HEK293 (cell line): Measurements from ENCODE around the gene SAMD13.

ENCODE experiments used
- CTCF ChIA-PET: fragments of 350-600 bp; formaldehyde crosslinking; extraction: SDS; loops from one replicate; lab custom pipeline; 2021; ENCODE audit warnings: antibody characterized with exemption; lab: Yijun Ruan, JAX
- POLR2A ChIA-PET: fragments of 300-600 bp; formaldehyde crosslinking; extraction: SDS; loops from one replicate; lab custom pipeline; 2020; ENCODE audit warnings: antibody characterized with exemption, inconsistent platforms; lab: Yijun Ruan, JAX
- H3K27ac ChIP-seq: fragments of 200-500 bp; sonication (Bioruptor generic); 2 replicates; pipeline ENCODE4 v1.5.1; 2014; ENCODE audit warnings: low read depth, low read length, control low read depth, inconsistent platforms; ENCODE audit errors: extremely low read depth
- H3K36me3 ChIP-seq, 2 experiments: fragments of 200-500 bp in 1 of 2; sonication (Bioruptor generic) in 1 of 2; 1 replicate in 1 of 2; 2 replicates in 1 of 2; pipeline ENCODE4 v1.5.1; 2014 to 2017; ENCODE audit warnings: inconsistent platforms in 2 of 2, low read length in 2 of 2; ENCODE audit not compliant: control insufficient read depth in 2 of 2, insufficient read depth in 1 of 2
- H3K4me1 ChIP-seq: fragments of 200-500 bp; sonication (Bioruptor generic); 2 replicates; pipeline ENCODE4 v1.5.1; 2014; ENCODE audit warnings: mild to moderate bottlenecking, low read length, inconsistent platforms; ENCODE audit not compliant: control insufficient read depth, insufficient read depth
- H3K4me3 ChIP-seq: 2 replicates; pipeline ENCODE4 v1.5.1; 2011; ENCODE audit warnings: low read depth, mild to moderate bottlenecking, control low read depth, low read length, moderate library complexity
- H3K9me3 ChIP-seq: fragments of 200-500 bp; sonication (Bioruptor generic); 2 replicates; pipeline ENCODE4 v1.5.1; 2014; ENCODE audit warnings: low read depth, low read length, inconsistent platforms; ENCODE audit not compliant: control insufficient read depth, insufficient read depth
- PRDM1 ChIP-seq: fragments of 450-650 bp; formaldehyde crosslinking; IDR thresholded peaks from 2 replicates; pipeline ENCODE4; 2016; ENCODE audit warnings: missing biosample characterization, missing genetic modification characterization
- SP7 ChIP-seq: fragments of 450-650 bp; formaldehyde crosslinking; IDR thresholded peaks from 2 replicates; pipeline ENCODE4 v1.5.1; 2016; ENCODE audit warnings: missing biosample characterization, missing genetic modification characterization
- WT1 ChIP-seq: fragments of 450-650 bp; formaldehyde crosslinking; IDR thresholded peaks from 2 replicates; pipeline ENCODE4 v1.5.1; 2016; ENCODE audit warnings: missing biosample characterization, missing genetic modification characterization
- ZFP37 ChIP-seq: fragments of 450-650 bp; formaldehyde crosslinking; IDR thresholded peaks from 2 replicates; pipeline ENCODE4 v1.5.1; 2016; ENCODE audit warnings: missing biosample characterization, missing genetic modification characterization
- ZNF184 ChIP-seq: fragments of 450-650 bp; IDR thresholded peaks from 2 replicates; pipeline ENCODE4 v1.5.1; 2018; ENCODE audit warnings: missing biosample characterization, mild to moderate bottlenecking, missing genetic modification characterization
- ZNF366 ChIP-seq: fragments of 450-650 bp; formaldehyde crosslinking; conservative IDR thresholded peaks from 2 replicates; pipeline ENCODE4 v1.5.1; 2016; ENCODE audit warnings: missing biosample characterization, missing genetic modification characterization
- ZNF600 ChIP-seq: fragments of 450-650 bp; formaldehyde crosslinking; IDR thresholded peaks from 2 replicates; pipeline ENCODE4 v1.5.1; 2016; ENCODE audit warnings: missing biosample characterization, missing genetic modification characterization
- ZNF660 ChIP-seq: fragments of 450-650 bp; IDR thresholded peaks from 2 replicates; pipeline ENCODE4 v1.5.1; 2018; ENCODE audit warnings: missing biosample characterization, mild to moderate bottlenecking, missing genetic modification characterization
- ZXDB ChIP-seq: fragments of 450-650 bp; formaldehyde crosslinking; IDR thresholded peaks from 2 replicates; pipeline ENCODE4 v1.5.1; 2016; ENCODE audit warnings: missing biosample characterization, missing genetic modification characterization
- TF ChIP-seq, protein P1 (sequence below): fragments of 450-650 bp; formaldehyde crosslinking; IDR thresholded peaks from 2 replicates; pipeline ENCODE4 v1.5.1; 2016; ENCODE audit warnings: missing biosample characterization, missing genetic modification characterization
- TF ChIP-seq, protein P2 (sequence below): fragments of 450-650 bp; formaldehyde crosslinking; IDR thresholded peaks from 2 replicates; pipeline ENCODE4 v1.5.1; 2017; ENCODE audit warnings: missing biosample characterization, missing genetic modification characterization
- TF ChIP-seq, protein P3 (sequence below): fragments of 450-650 bp; formaldehyde crosslinking; IDR thresholded peaks from 2 replicates; pipeline ENCODE4 v1.5.1; 2016; ENCODE audit warnings: missing biosample characterization, missing genetic modification characterization
- TF ChIP-seq, protein P4 (sequence below): fragments of 450-650 bp; formaldehyde crosslinking; IDR thresholded peaks from 2 replicates; pipeline ENCODE4 v1.5.1; 2016; ENCODE audit warnings: missing biosample characterization, missing genetic modification characterization
- TF ChIP-seq, protein P5 (sequence below): fragments of 450-650 bp; formaldehyde crosslinking; IDR thresholded peaks from 2 replicates; pipeline ENCODE4 v1.5.1; 2016; ENCODE audit warnings: missing biosample characterization, missing genetic modification characterization

Gene SAMD13

DNA sequence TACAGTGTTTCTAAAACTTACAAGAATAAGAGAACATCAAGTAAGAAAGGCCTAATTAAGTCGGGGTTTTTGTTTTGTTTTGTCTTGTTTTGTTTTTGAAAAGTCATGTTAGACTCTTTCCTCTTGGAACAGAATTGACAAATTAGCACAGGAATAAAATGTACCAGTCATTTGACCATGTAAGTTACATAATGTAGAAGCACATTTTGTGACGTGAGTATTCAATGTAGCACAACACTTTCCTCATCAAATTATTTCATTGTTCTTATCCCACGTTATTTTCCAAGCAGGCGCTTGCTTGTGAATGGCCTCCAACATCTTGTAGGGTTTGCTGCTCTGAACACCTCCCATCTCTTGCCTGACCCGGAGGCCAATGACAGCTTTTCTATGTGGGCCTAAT is 62.1 kb downstream of the SAMD13 start:
- Histone ChIP-seq H3K9me3 (no peaks in the 10 kb centered on the region), H3K36me3 (no peaks in the 10 kb centered on the region), H3K27ac (no peak overlapping the region), H3K4me1 (no peaks in the 10 kb centered on the region)
- POLR2A ChIA-PET, result no interaction called here
- TF ChIP-seq, protein P1, sequence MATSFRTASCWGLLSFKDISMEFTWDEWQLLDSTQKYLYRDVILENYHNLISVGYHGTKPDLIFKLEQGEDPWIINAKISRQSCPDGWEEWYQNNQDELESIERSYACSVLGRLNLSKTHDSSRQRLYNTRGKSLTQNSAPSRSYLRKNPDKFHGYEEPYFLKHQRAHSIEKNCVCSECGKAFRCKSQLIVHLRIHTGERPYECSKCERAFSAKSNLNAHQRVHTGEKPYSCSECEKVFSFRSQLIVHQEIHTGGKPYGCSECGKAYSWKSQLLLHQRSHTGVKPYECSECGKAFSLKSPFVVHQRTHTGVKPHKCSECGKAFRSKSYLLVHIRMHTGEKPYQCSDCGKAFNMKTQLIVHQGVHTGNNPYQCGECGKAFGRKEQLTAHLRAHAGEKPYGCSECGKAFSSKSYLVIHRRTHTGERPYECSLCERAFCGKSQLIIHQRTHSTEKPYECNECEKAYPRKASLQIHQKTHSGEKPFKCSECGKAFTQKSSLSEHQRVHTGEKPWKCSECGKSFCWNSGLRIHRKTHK (tag by site-specific recombination), result no peak
- TF ChIP-seq, all 188 proteins: peak for 0
- CTCF ChIA-PET, result no interaction called here
- H3K4me3 ChIP-seq, result no peak overlapping the region

DNA sequence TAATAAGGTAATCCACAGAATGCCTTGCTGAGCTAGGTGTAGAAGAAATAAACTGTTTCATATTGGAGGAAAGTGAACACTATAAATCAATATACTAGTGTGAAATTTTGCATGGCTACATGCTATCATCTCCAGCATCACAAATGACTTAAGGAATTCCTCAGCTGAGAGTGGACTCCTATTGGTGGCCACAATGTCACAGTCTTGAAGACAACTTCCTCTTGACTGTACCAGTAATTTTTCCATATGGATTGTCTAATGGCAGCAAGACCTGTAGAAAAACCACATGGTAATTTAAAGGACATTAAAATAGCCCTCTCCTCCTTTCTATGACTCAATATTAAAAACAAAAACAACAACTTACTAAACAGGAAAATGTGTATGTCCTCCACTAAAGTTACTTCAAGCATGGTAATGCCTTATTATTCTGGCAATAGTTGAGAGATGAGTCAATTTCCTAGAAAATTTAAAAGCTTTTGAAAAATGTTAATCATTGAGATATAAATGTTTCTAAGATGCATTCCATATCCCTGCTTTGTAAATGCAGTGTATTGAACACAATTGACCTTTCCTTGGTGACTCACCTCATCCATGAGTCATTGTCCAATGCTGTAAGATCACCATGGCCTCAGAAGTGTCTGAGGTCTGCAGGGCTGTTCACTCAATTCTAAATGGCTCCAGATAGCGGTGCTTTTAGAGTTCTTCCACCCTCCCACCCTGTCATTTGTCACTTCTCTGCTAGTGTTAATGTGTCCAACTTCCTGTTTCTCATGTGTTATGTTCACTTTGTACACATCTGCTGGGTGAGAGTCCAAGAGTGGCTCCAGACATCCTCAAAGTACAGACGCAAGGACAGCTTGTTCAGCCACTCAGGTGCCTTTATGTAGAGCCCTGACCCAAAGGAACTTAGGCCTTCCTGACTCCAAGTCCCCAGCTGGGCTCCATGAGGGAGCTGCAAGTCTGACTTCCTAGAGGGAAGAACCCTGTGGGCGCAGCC is 64.0 kb downstream of the SAMD13 start:
- TF ChIP-seq PRDM1 (tag by site-specific recombination) (0 out of 2 replicates have a peak, but pooled peaks have one; percentile 23), ZNF660 (tag by site-specific recombination) (peak; percentile 75), ZNF184 (tag by site-specific recombination) (peak; percentile 21; the same call in 1 of the 2 replicates), ZNF600 (tag by site-specific recombination) (peak; percentile 76), ZFP37 (tag by site-specific recombination) (0 out of 2 replicates have a peak, but pooled peaks have one; percentile 30), ZXDB (tag by site-specific recombination) (no peak), ZNF366 (tag by site-specific recombination) (peak; percentile 63), WT1 (tag by site-specific recombination) (no peak), SP7 (tag by site-specific recombination) (peak; percentile 45; the same call in 1 of the 2 replicates)
- TF ChIP-seq, protein P2, sequence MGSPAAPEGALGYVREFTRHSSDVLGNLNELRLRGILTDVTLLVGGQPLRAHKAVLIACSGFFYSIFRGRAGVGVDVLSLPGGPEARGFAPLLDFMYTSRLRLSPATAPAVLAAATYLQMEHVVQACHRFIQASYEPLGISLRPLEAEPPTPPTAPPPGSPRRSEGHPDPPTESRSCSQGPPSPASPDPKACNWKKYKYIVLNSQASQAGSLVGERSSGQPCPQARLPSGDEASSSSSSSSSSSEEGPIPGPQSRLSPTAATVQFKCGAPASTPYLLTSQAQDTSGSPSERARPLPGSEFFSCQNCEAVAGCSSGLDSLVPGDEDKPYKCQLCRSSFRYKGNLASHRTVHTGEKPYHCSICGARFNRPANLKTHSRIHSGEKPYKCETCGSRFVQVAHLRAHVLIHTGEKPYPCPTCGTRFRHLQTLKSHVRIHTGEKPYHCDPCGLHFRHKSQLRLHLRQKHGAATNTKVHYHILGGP (tag by site-specific recombination), result peak; percentile 92
- TF ChIP-seq, protein P3, sequence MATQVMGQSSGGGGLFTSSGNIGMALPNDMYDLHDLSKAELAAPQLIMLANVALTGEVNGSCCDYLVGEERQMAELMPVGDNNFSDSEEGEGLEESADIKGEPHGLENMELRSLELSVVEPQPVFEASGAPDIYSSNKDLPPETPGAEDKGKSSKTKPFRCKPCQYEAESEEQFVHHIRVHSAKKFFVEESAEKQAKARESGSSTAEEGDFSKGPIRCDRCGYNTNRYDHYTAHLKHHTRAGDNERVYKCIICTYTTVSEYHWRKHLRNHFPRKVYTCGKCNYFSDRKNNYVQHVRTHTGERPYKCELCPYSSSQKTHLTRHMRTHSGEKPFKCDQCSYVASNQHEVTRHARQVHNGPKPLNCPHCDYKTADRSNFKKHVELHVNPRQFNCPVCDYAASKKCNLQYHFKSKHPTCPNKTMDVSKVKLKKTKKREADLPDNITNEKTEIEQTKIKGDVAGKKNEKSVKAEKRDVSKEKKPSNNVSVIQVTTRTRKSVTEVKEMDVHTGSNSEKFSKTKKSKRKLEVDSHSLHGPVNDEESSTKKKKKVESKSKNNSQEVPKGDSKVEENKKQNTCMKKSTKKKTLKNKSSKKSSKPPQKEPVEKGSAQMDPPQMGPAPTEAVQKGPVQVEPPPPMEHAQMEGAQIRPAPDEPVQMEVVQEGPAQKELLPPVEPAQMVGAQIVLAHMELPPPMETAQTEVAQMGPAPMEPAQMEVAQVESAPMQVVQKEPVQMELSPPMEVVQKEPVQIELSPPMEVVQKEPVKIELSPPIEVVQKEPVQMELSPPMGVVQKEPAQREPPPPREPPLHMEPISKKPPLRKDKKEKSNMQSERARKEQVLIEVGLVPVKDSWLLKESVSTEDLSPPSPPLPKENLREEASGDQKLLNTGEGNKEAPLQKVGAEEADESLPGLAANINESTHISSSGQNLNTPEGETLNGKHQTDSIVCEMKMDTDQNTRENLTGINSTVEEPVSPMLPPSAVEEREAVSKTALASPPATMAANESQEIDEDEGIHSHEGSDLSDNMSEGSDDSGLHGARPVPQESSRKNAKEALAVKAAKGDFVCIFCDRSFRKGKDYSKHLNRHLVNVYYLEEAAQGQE (tag by site-specific recombination), result no peak
- TF ChIP-seq, protein P4, sequence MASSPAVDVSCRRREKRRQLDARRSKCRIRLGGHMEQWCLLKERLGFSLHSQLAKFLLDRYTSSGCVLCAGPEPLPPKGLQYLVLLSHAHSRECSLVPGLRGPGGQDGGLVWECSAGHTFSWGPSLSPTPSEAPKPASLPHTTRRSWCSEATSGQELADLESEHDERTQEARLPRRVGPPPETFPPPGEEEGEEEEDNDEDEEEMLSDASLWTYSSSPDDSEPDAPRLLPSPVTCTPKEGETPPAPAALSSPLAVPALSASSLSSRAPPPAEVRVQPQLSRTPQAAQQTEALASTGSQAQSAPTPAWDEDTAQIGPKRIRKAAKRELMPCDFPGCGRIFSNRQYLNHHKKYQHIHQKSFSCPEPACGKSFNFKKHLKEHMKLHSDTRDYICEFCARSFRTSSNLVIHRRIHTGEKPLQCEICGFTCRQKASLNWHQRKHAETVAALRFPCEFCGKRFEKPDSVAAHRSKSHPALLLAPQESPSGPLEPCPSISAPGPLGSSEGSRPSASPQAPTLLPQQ (tag by site-specific recombination), result 0 out of 2 replicates have a peak, but pooled peaks have one; percentile 20
- TF ChIP-seq, protein P5, sequence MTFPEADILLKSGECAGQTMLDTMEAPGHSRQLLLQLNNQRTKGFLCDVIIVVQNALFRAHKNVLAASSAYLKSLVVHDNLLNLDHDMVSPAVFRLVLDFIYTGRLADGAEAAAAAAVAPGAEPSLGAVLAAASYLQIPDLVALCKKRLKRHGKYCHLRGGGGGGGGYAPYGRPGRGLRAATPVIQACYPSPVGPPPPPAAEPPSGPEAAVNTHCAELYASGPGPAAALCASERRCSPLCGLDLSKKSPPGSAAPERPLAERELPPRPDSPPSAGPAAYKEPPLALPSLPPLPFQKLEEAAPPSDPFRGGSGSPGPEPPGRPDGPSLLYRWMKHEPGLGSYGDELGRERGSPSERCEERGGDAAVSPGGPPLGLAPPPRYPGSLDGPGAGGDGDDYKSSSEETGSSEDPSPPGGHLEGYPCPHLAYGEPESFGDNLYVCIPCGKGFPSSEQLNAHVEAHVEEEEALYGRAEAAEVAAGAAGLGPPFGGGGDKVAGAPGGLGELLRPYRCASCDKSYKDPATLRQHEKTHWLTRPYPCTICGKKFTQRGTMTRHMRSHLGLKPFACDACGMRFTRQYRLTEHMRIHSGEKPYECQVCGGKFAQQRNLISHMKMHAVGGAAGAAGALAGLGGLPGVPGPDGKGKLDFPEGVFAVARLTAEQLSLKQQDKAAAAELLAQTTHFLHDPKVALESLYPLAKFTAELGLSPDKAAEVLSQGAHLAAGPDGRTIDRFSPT (tag by site-specific recombination), result 0 out of 2 replicates have a peak, but pooled peaks have one; percentile 18
- H3K4me3 ChIP-seq, result no peak overlapping the region
- POLR2A ChIA-PET, result no interaction called here

More for the DNA sequence above, 64.0 kb downstream of the SAMD13 start:
- H3K27ac ChIP-seq, result no peak overlapping the region
- H3K36me3 ChIP-seq, result no peaks in the 10 kb centered on the region
- CTCF ChIA-PET, result interaction anchor here (0.7 kb wide), 1 partner anchor 239 kb away, joined by 4 read pairs; no protein-coding TSS in a partner anchor
- H3K4me1 ChIP-seq, result no peaks in the 10 kb centered on the region
- no peaks in the 10 kb centered on the region for H3K9me3 ChIP-seq
